ENCODE results near the gene SULT1B1. TPM values are rescaled to one million over a fixed set of nuclear protein-coding genes. Genes with fewer than 3 reads are reported as not detected.

Gene SULT1B1
- total and polyA plus RNA-seq, 2 of the 8 experiments (the other 6 are each of a cell fraction or from before 2014, with no cell fraction given): not detected

DNA sequence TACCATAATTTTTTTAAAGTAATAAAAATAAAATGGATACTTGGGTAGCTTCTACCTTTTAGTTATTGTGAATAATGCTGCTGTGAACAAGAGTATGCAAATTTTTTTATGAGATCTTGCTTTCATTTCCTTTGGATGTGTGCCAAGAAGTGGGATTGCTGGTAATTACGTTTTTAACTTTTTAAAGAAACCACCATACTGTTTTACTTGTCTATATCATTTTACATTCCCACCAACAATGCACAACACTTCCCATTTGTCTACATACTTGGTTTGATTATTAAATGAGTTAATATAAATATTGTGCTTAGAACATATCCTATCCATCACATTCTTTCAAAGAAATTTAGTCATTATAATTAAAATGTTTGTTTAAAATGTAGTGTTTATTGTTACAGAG lies 3.9 kb upstream of the SULT1B1 start (continued):
- TF ChIP-seq EP300 (IDR thresholded peaks at IDR 0.05; ENCODE audit: borderline replicate concordance in 1 of 2, low read depth in 2 of 2, low read length in 2 of 2): no peak
